Measurements from ENCODE around the gene RSPRY1.

The RSPRY1 gene

GRCh38 chr16:57240851-57241250, 54.7 kb downstream of the RSPRY1 start:
- H3K4me1 ChIP-seq (ENCODE audit: control insufficient read depth, low read length): peaks cover 50% of the 10 kb centered on the region
- TF ChIP-seq EZH2phosphoT487 (IDR thresholded peaks at IDR 0.05; ENCODE audit: borderline replicate concordance, low read length): no peak
- no peak for TF ChIP-seq CTCF (IDR thresholded peaks at IDR 0.05; ENCODE audit: low read depth, low read length, poor library complexity, severe bottlenecking)
- peak overlapping the region; percentile 40 for H3K27ac ChIP-seq (ENCODE audit: low read depth, low read length)
- H3K4me3 ChIP-seq (ENCODE audit: low read length): peak overlapping the region; percentile 44; the same call in 1 of the 2 replicates
- H3F3A ChIP-seq (ENCODE audit: control insufficient read depth, insufficient read depth): peaks cover 46% of the 10 kb centered on the region
- H3K27me3 ChIP-seq (ENCODE audit: control insufficient read depth, low read length): no peaks in the 10 kb centered on the region
- peaks cover 7% of the 10 kb centered on the region for H3K79me2 ChIP-seq (ENCODE audit: control insufficient read depth, low read length)
- H3K4me2 ChIP-seq (ENCODE audit: low read length): peak overlapping the region; percentile 61
- H4K20me1 ChIP-seq (ENCODE audit: control insufficient read depth, insufficient read depth, low read depth, low read length): peaks cover 2% of the 10 kb centered on the region; the same call in 1 of the 2 replicates
- H3K9me2 ChIP-seq (replicated peaks; ENCODE audit: control insufficient read depth, low read length): no peaks in the 10 kb centered on the region
- peaks cover 41% of the 10 kb centered on the region for H3K36me3 ChIP-seq (ENCODE audit: control insufficient read depth, low read length)
- H3K9me3 ChIP-seq (ENCODE audit: control insufficient read depth, insufficient read depth, low read length): no peaks in the 10 kb centered on the region

- H4K20me1 ChIP-seq (ENCODE audit: control insufficient read depth, insufficient read depth, low read depth, low read length): peaks cover 2% of the 10 kb centered on the region; the same call in 1 of the 2 replicates
- H3K36me3 ChIP-seq (ENCODE audit: control insufficient read depth, low read length): peaks cover 38% of the 10 kb centered on the region
- H3K4me3 ChIP-seq (ENCODE audit: low read length): no peak overlapping the region
- peaks cover 44% of the 10 kb centered on the region for H3K4me1 ChIP-seq (ENCODE audit: control insufficient read depth, low read length)
- peaks cover 39% of the 10 kb centered on the region for H3F3A ChIP-seq (ENCODE audit: control insufficient read depth, insufficient read depth)
- no peak overlapping the region for H3K27ac ChIP-seq (ENCODE audit: low read depth, low read length)
- H3K79me2 ChIP-seq (ENCODE audit: control insufficient read depth, low read length): peaks cover 12% of the 10 kb centered on the region
- H3K9me3 ChIP-seq (ENCODE audit: control insufficient read depth, insufficient read depth, low read length): no peaks in the 10 kb centered on the region
- TF ChIP-seq CTCF (IDR thresholded peaks at IDR 0.05; ENCODE audit: low read depth, low read length, poor library complexity, severe bottlenecking) (no peak), EZH2phosphoT487 (IDR thresholded peaks at IDR 0.05; ENCODE audit: borderline replicate concordance, low read length) (no peak)
- no peak overlapping the region for H3K4me2 ChIP-seq (ENCODE audit: low read length)
- no peaks in the 10 kb centered on the region for H3K27me3 ChIP-seq (ENCODE audit: control insufficient read depth, low read length)
- H3K9me2 ChIP-seq (replicated peaks; ENCODE audit: control insufficient read depth, low read length): no peaks in the 10 kb centered on the region
Measured at GRCh38 chr16:57242650-57243049, 56.5 kb downstream of the RSPRY1 start.

GRCh38 chr16:57244463-57244766, 58.3 kb downstream of the RSPRY1 start:
- H3K9me3 ChIP-seq (ENCODE audit: control insufficient read depth, insufficient read depth, low read length): no peaks in the 10 kb centered on the region
- H3K9me2 ChIP-seq (replicated peaks; ENCODE audit: control insufficient read depth, low read length): no peaks in the 10 kb centered on the region
- H3K27ac ChIP-seq (ENCODE audit: low read depth, low read length): peak overlapping the region; percentile 65
- peaks cover 33% of the 10 kb centered on the region for H3K36me3 ChIP-seq (ENCODE audit: control insufficient read depth, low read length)
- peak overlapping the region; percentile 94 for H3K4me2 ChIP-seq (ENCODE audit: low read length)
- H3K27me3 ChIP-seq (ENCODE audit: control insufficient read depth, low read length): no peaks in the 10 kb centered on the region
- peaks cover 12% of the 10 kb centered on the region for H3K79me2 ChIP-seq (ENCODE audit: control insufficient read depth, low read length)
- TF ChIP-seq CTCF (IDR thresholded peaks at IDR 0.05; ENCODE audit: low read depth, low read length, poor library complexity, severe bottlenecking) (no peak), EZH2phosphoT487 (IDR thresholded peaks at IDR 0.05; ENCODE audit: borderline replicate concordance, low read length) (no peak)
- peaks cover 37% of the 10 kb centered on the region for H3K4me1 ChIP-seq (ENCODE audit: control insufficient read depth, low read length)
- peaks cover 24% of the 10 kb centered on the region for H3F3A ChIP-seq (ENCODE audit: control insufficient read depth, insufficient read depth)
- H3K4me3 ChIP-seq (ENCODE audit: low read length): peak overlapping the region; percentile 91
- H4K20me1 ChIP-seq (ENCODE audit: control insufficient read depth, insufficient read depth, low read depth, low read length): peaks cover 2% of the 10 kb centered on the region; the same call in 1 of the 2 replicates

Measured in DOHH2 (cell line).